Loucy (cell line): Measurements from ENCODE around the gene CPSF7.

ENCODE experiments used
- H2AFZ ChIP-seq: fragments of 200-600 bp; sonication (generic); 2 replicates; pipeline ENCODE4 v1.6.0; 2016; ENCODE audit warnings: antibody characterized with exemption, mild to moderate bottlenecking, low read length, moderate library complexity
- H3F3A ChIP-seq: fragments of 200-600 bp; 2 replicates; pipeline ENCODE4 v1.6.0; 2016; ENCODE audit warnings: antibody characterized with exemption, low read depth, mild to moderate bottlenecking
- H3K27me3 ChIP-seq: fragments of 200-600 bp; sonication (generic); 2 replicates; pipeline ENCODE4 v1.6.1; 2014; ENCODE audit warnings: low read length, mild to moderate bottlenecking; ENCODE audit not compliant: insufficient read depth, poor library complexity, severe bottlenecking
- H3K36me3 ChIP-seq: fragments of 200-600 bp; sonication (generic); 2 replicates; pipeline ENCODE4 v1.6.1; 2016; ENCODE audit warnings: low read length; ENCODE audit not compliant: insufficient read depth
- H3K4me1 ChIP-seq: fragments of 200-600 bp; sonication (generic); 2 replicates; pipeline ENCODE4 v1.5.1; 2014; ENCODE audit warnings: low read length, mild to moderate bottlenecking; ENCODE audit not compliant: insufficient read depth, poor library complexity, severe bottlenecking
- H3K4me2 ChIP-seq: fragments of 200-600 bp; sonication (generic); 2 replicates; pipeline ENCODE4 v1.6.0; 2014; ENCODE audit warnings: antibody characterized with exemption, low read length, low read depth, mild to moderate bottlenecking; ENCODE audit not compliant: poor library complexity, severe bottlenecking
- H3K4me3 ChIP-seq: fragments of 200-600 bp; sonication (generic); 2 replicates; pipeline ENCODE4 v1.5.1; 2014; ENCODE audit warnings: low read length, mild to moderate bottlenecking, mixed read lengths; ENCODE audit not compliant: poor library complexity, severe bottlenecking
- H3K79me2 ChIP-seq: fragments of 200-600 bp; sonication (generic); 2 replicates; pipeline ENCODE4 v1.6.1; 2014; ENCODE audit warnings: low read length; ENCODE audit not compliant: insufficient read depth
- H3K9ac ChIP-seq: fragments of 200-600 bp; sonication (generic); 2 replicates; pipeline ENCODE4 v1.6.0; 2014; ENCODE audit warnings: mild to moderate bottlenecking, low read depth, low read length, moderate library complexity; ENCODE audit not compliant: poor library complexity, severe bottlenecking
- H3K9me2 ChIP-seq: fragments of 200-600 bp; sonication (generic); replicated peaks from 2 replicates; pipeline ENCODE4 v1.6.1; 2016; ENCODE audit warnings: low read depth, low read length, mixed read lengths
- H3K9me3 ChIP-seq: fragments of 200-600 bp; sonication (generic); 2 replicates; pipeline ENCODE4 v1.6.1; 2014; ENCODE audit warnings: mild to moderate bottlenecking, antibody characterized with exemption, low read length, low read depth; ENCODE audit not compliant: insufficient read depth
- H4K20me1 ChIP-seq: fragments of 200-600 bp; sonication (generic); 2 replicates; pipeline ENCODE4 v1.6.0; 2014; ENCODE audit warnings: antibody characterized with exemption, low read length, mild to moderate bottlenecking; ENCODE audit not compliant: insufficient read depth, poor library complexity, severe bottlenecking
- CTCF ChIP-seq: fragments of 200-600 bp; sonication (generic); conservative IDR thresholded peaks from 2 replicates; pipeline ENCODE4 v1.5.1; 2014; ENCODE audit warnings: mild to moderate bottlenecking, antibody characterized with exemption, low read length
- EZH2phosphoT487 ChIP-seq: fragments of 200-600 bp; IDR thresholded peaks from 2 replicates; pipeline ENCODE4 v1.6.1; 2018; ENCODE audit warnings: antibody characterized with exemption, mild to moderate bottlenecking, moderate library complexity, borderline replicate concordance

CPSF7 gene

GRCh38 chr11:61445516-61445915 lies 15.7 kb upstream of the CPSF7 start:
- TF ChIP-seq CTCF (no peak), EZH2phosphoT487 (no peak)
- Histone ChIP-seq H2AFZ (no peak overlapping the region), H3K79me2 (peaks cover 33% of the 10 kb centered on the region; the same call in 1 of the 2 replicates), H3K27me3 (no peaks in the 10 kb centered on the region), H3K4me1 (no peaks in the 10 kb centered on the region), H4K20me1 (peaks cover 8% of the 10 kb centered on the region), H3F3A (peaks cover 4% of the 10 kb centered on the region; the same call in 1 of the 2 replicates), H3K4me2 (no peak overlapping the region), H3K9me2 (no peaks in the 10 kb centered on the region), H3K9me3 (no peaks in the 10 kb centered on the region), H3K36me3 (peaks cover 68% of the 10 kb centered on the region; the same call in 1 of the 2 replicates), H3K4me3 (no peak overlapping the region), H3K9ac (no peak overlapping the region)

GRCh38 chr11:61442616-61443015 lies 12.8 kb upstream of the CPSF7 start:
- Histone ChIP-seq H3K9me3 (no peaks in the 10 kb centered on the region), H3K4me2 (no peak overlapping the region), H3K4me1 (no peaks in the 10 kb centered on the region), H2AFZ (no peak overlapping the region), H3F3A (peaks cover 4% of the 10 kb centered on the region; the same call in 1 of the 2 replicates), H4K20me1 (peaks cover 10% of the 10 kb centered on the region), H3K9ac (no peak overlapping the region), H3K9me2 (no peaks in the 10 kb centered on the region), H3K36me3 (peaks cover 67% of the 10 kb centered on the region; the same call in 1 of the 2 replicates), H3K4me3 (no peak overlapping the region), H3K27me3 (no peaks in the 10 kb centered on the region), H3K79me2 (peaks cover 53% of the 10 kb centered on the region)
- TF ChIP-seq EZH2phosphoT487 (no peak), CTCF (no peak)

- TF ChIP-seq CTCF (no peak), EZH2phosphoT487 (no peak)
- Histone ChIP-seq H3K4me3 (no peak overlapping the region), H3K9me3 (no peaks in the 10 kb centered on the region), H3K79me2 (peaks cover 83% of the 10 kb centered on the region), H3K27me3 (no peaks in the 10 kb centered on the region), H4K20me1 (peaks cover 38% of the 10 kb centered on the region), H3K9me2 (no peaks in the 10 kb centered on the region), H3K4me1 (peaks cover 8% of the 10 kb centered on the region), H2AFZ (no peak overlapping the region), H3K36me3 (peaks cover 55% of the 10 kb centered on the region; the same call in 1 of the 2 replicates), H3F3A (peaks cover 2% of the 10 kb centered on the region; the same call in 1 of the 2 replicates), H3K4me2 (no peak overlapping the region), H3K9ac (no peak overlapping the region)
These were observed 9.8 kb upstream of the CPSF7 start for GRCh38 chr11:61439615-61440014.
